HepG2 (cell line): ENCODE measurements around the gene PTPN14. TPM values are rescaled to one million over a fixed set of nuclear protein-coding genes. Genes with fewer than 3 reads are reported as not detected.

Experiments used
- ATAC-seq: fragments of 200-7000 bp; cut with Tn5 transposase; 3 replicates; pipeline ENCODE4 v1.9.1; 2020; ENCODE audit warnings: mild to moderate bottlenecking, moderate library complexity
- BruUV-seq: library from RNA; stranded (reverse); fragments of 400-500 nt; replicated peaks from 2 replicates; lab custom pipeline; 2021; lab: Mats Ljungman, UMichigan
- CTCF ChIA-PET: fragments of 300-600 bp; formaldehyde crosslinking; extraction: SDS; loops from one replicate; lab custom pipeline; 2021; ENCODE audit warnings: low total read pairs, inconsistent platforms, low intra/inter-chr PET ratio; lab: Yijun Ruan, JAX
- POLR2A ChIA-PET: fragments of 350-600 bp; sonication (Branson Sonifier 250); formaldehyde crosslinking; loops from one replicate; lab custom pipeline; 2020; ENCODE audit warnings: antibody characterized with exemption, inconsistent platforms; lab: Yijun Ruan, JAX
- DNase-seq: peaks from one replicate; pipeline ENCODE4 v3.0.0-alpha.2; 2015; ENCODE audit warnings: low spot score
- FAIRE-seq: peaks from 3 replicates; lab custom pipeline; 2011; peaks lifted over from hg19 to GRCh38; lab: Jason Lieb, UNC
- H2AFZ ChIP-seq: one replicate; pipeline ENCODE4 v1.6.1; 2011; ENCODE audit warnings: low read length, inconsistent platforms
- H3K27ac ChIP-seq: fragments of 300-600 bp; 3 replicates; pipeline ENCODE4 v1.8.0; 2011; ENCODE audit warnings: mixed run types, mild to moderate bottlenecking, mixed read lengths, low read length, inconsistent platforms; ENCODE audit not compliant: insufficient read depth; ENCODE audit errors: extremely low read length
- H3K27me3 ChIP-seq, 2 experiments: fragments of 200-600 bp in 1 of 2; 2 replicates in 1 of 2; 3 replicates in 1 of 2; pipeline versions ENCODE4 v1.6.0 to v1.8.0; 2011; ENCODE audit warnings: low read length in 2 of 2, mild to moderate bottlenecking in 2 of 2, moderate library complexity in 2 of 2, inconsistent platforms in 1 of 2; ENCODE audit not compliant: insufficient read depth in 2 of 2, control insufficient read depth in 1 of 2
- H3K36me3 ChIP-seq, 2 experiments: fragments of 200-600 bp in 1 of 2; replicated peaks in 1 of 2; 2 replicates in 1 of 2; 3 replicates in 1 of 2; pipeline versions ENCODE4 v1.5.1 to v1.8.0; 2011; ENCODE audit warnings: low read length in 2 of 2, inconsistent platforms in 1 of 2; ENCODE audit not compliant: insufficient read depth in 2 of 2, control insufficient read depth in 1 of 2
- H3K4me1 ChIP-seq: 2 replicates; pipeline ENCODE4 v1.5.1; 2012; ENCODE audit warnings: low read length, inconsistent platforms; ENCODE audit not compliant: insufficient read depth
- H3K4me2 ChIP-seq: 2 replicates; pipeline ENCODE4 v1.6.0; 2011; ENCODE audit warnings: low read depth, low read length, inconsistent platforms
- H3K4me3 ChIP-seq, 3 experiments: fragments of 200-600 bp in 1 of 3; sonication (generic), shearing (Covaris generic) in 1 of 3; replicated peaks in 1 of 3; 2 replicates each; pipeline ENCODE4 v1.5.1; 2011 to 2016; ENCODE audit warnings: low read length in 3 of 3, inconsistent platforms in 2 of 3, low read depth in 2 of 3, mild to moderate bottlenecking in 2 of 3, control low read depth in 1 of 3, mixed read lengths in 1 of 3; ENCODE audit not compliant: insufficient read depth in 1 of 3
- H3K79me2 ChIP-seq: one replicate; pipeline ENCODE4 v1.6.1; 2011; ENCODE audit warnings: low read length, inconsistent platforms; ENCODE audit not compliant: insufficient read depth
- H3K9ac ChIP-seq: 2 replicates; pipeline ENCODE4 v1.6.0; 2011; ENCODE audit warnings: mild to moderate bottlenecking, low read depth, low read length, inconsistent platforms; ENCODE audit not compliant: insufficient read depth
- H3K9me3 ChIP-seq: 2 replicates; pipeline ENCODE4 v1.5.1; 2012; ENCODE audit warnings: mild to moderate bottlenecking, low read length
- H4K20me1 ChIP-seq: 2 replicates; pipeline ENCODE4 v1.6.0; 2011; ENCODE audit warnings: inconsistent platforms, mild to moderate bottlenecking, low read length, moderate library complexity; ENCODE audit not compliant: insufficient read depth
- ADNP ChIP-seq: sonication (generic); formaldehyde crosslinking; IDR thresholded peaks from 2 replicates; pipeline ENCODE4 v1.4.0; 2020; ENCODE audit warnings: missing genetic modification reagents
- FOXA1 ChIP-seq, 2 experiments: fragments of 450-650 bp in 1 of 2; sonication (generic) in 1 of 2; formaldehyde crosslinking in 1 of 2; IDR thresholded peaks; 2 replicates each; pipeline versions ENCODE4 v1.4.0 to v1.6.1; 2016 to 2020; ENCODE audit warnings: missing genetic modification reagents in 1 of 2
- GABPB1 ChIP-seq: IDR thresholded peaks from 2 replicates; pipeline ENCODE4 v1.6.1; 2016; ENCODE audit warnings: mild to moderate bottlenecking, missing genetic modification reagents, moderate library complexity, missing compliant biosample characterization
- PAWR ChIP-seq: sonication (generic); formaldehyde crosslinking; IDR thresholded peaks from 2 replicates; pipeline ENCODE4 v1.4.0; 2020; ENCODE audit warnings: missing genetic modification reagents, mild to moderate bottlenecking, borderline replicate concordance
- RFX5 ChIP-seq: IDR thresholded peaks from 2 replicates; pipeline ENCODE4 v1.6.1; 2011; ENCODE audit warnings: low read depth, low read length, improper control_type of control experiment
- SMARCC2 ChIP-seq: fragments of 450-650 bp; IDR thresholded peaks from 2 replicates; pipeline ENCODE4 v1.6.1; 2017; ENCODE audit warnings: antibody characterized with exemption, mild to moderate bottlenecking
- ZMYM4 ChIP-seq: sonication (generic); formaldehyde crosslinking; IDR thresholded peaks from 2 replicates; pipeline ENCODE4 v1.8.1; 2023; ENCODE audit warnings: mild to moderate bottlenecking, missing genetic modification reagents
- ZNF33A ChIP-seq: sonication (generic); formaldehyde crosslinking; IDR thresholded peaks from 2 replicates; pipeline ENCODE4 v1.5.1; 2020; ENCODE audit warnings: missing genetic modification reagents, mild to moderate bottlenecking, moderate library complexity, borderline replicate concordance
- WGBS: methylation state at CpG from one replicate; pipeline ENCODE4 v1.1.6; 2017; ENCODE audit warnings: low lambda C conversion rate; 5-methylcytosine and 5-hydroxymethylcytosine counted together
- in situ Hi-C: cut with HindIII; loops from 2 replicates; pipeline ENCODE4 v1.10.0; 2017; ENCODE audit warnings: low pct_unique_long_range_greater_than_20kb; ENCODE audit not compliant: extremely low pct_ligation_motif_present
- intact Hi-C: fragments of 100-400 bp; cut with micrococcal nuclease; formaldehyde crosslinking; loops from one replicate; pipeline ENCODE4 v1.10.0; 2022; ENCODE audit not compliant: unreplicated experiment
- polyA plus RNA-seq, 8 experiments: library from polyadenylated mRNA; depleted of rRNA in 3 of 8; stranded (reverse) in 7 of 8; unstranded in 1 of 8; fragments of >200 nt; fragmentation: Illumina TruSeq in 4 of 8; extraction: Trizol in 4 of 8; gene quantifications; 2 replicates each; pipeline versions ENCODE4 v1.2.1 to v1.2.3, GENCODE V29; 2011 to 2016; ENCODE audit warnings: low read depth in 4 of 8, missing spikeins in 1 of 8, mixed read lengths in 1 of 8; ENCODE audit not compliant: insufficient read depth in 1 of 8
- total RNA-seq, 5 experiments: library from RNA; depleted of rRNA; stranded (reverse); fragments of >200 nt; fragmentation: Illumina TruSeq; extraction: Trizol; gene quantifications; 2 replicates each; pipeline ENCODE4 v1.2.3, GENCODE V29; 2016; ENCODE audit warnings: low read depth in 1 of 5
- TF ChIP-seq, protein P1 (sequence below): IDR thresholded peaks from 2 replicates; pipeline ENCODE4 v1.6.1; 2016; ENCODE audit warnings: low read depth, borderline replicate concordance
- TF ChIP-seq, protein P2 (sequence below), 2 experiments: IDR thresholded peaks; 2 replicates each; pipeline ENCODE4 v1.6.1; 2011 to 2012; ENCODE audit warnings: low read length in 2 of 2, borderline replicate concordance in 1 of 2, low read depth in 1 of 2, mild to moderate bottlenecking in 1 of 2, moderate library complexity in 1 of 2
- TF ChIP-seq, protein P3 (sequence below): sonication (generic); formaldehyde crosslinking; IDR thresholded peaks from 2 replicates; pipeline ENCODE4 v1.5.1; 2020; ENCODE audit warnings: missing genetic modification reagents, mild to moderate bottlenecking, borderline replicate concordance
- TF ChIP-seq, protein P4 (sequence below): sonication (generic); formaldehyde crosslinking; IDR thresholded peaks from 2 replicates; pipeline ENCODE4 v1.8.0; 2022; ENCODE audit warnings: mild to moderate bottlenecking, missing genetic modification reagents
- TF ChIP-seq, protein P5 (sequence below): sonication (generic); formaldehyde crosslinking; IDR thresholded peaks from 2 replicates; pipeline ENCODE4 v1.4.0; 2020; ENCODE audit warnings: missing genetic modification reagents, low read depth, mild to moderate bottlenecking, borderline replicate concordance
- TF ChIP-seq, protein P6 (sequence below): sonication (generic); formaldehyde crosslinking; IDR thresholded peaks from 2 replicates; pipeline ENCODE4 v1.5.0; 2020; ENCODE audit warnings: mild to moderate bottlenecking, missing genetic modification reagents

PTPN14 gene
- total and polyA plus RNA-seq, 2 of the 13 experiments (the other 11 are each of a cell fraction or from before 2014, with no cell fraction given): 3.9 to 4.7 TPM

DNA sequence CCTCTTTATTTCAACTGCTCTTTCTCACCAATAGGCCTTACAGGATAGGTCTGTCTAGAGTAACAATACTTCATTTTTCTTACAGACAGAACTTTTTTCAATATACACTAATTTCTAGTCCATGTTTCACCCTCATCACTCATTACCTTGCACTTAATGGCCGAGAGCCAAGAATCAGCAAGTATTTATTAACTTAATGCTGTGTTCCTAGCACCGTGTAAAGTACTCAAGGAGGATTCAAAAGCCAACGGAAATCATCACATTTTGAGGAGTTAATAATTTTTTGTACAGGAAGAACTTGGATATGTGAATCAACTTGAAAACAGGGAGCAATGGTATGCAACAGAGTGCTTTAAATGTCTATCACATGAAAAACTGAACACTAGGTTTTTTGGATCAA is 102.0 kb downstream of the PTPN14 start:
- ATAC-seq (no peak), FAIRE-seq (no peak), DNase-seq (no peak)
- in situ Hi-C loops (no loop called here), intact Hi-C loops (loop anchor here (5.0 kb wide), 1 partner anchor 37 kb away; no protein-coding TSS in a partner anchor)
- 92% methylated on average over 3 of the region's 3 CpGs for WGBS
- H3K27me3 ChIP-seq: no peaks in the 10 kb centered on the region; a peak in 1 of 5 replicates
- H3K27ac ChIP-seq: no peak overlapping the region
- CTCF ChIA-PET: no interaction called here
- H3K9me3 ChIP-seq: no peaks in the 10 kb centered on the region
- H3K4me2 ChIP-seq: no peak overlapping the region
- no peak overlapping the region for H3K4me3 ChIP-seq
- POLR2A ChIA-PET: no interaction called here
- peaks cover 20% of the 10 kb centered on the region for H3K4me1 ChIP-seq
- no peaks in the 10 kb centered on the region for H4K20me1 ChIP-seq
- no TSS peak for BruUV-seq
- H2AFZ ChIP-seq: no peak overlapping the region
- H3K79me2 ChIP-seq: no peaks in the 10 kb centered on the region
- 0 out of 5 replicates have a peak, but pooled peaks cover 0 to 2% of the 10 kb centered on the region in 2 experiments for H3K36me3 ChIP-seq
- H3K9ac ChIP-seq: no peak overlapping the region
- TF ChIP-seq RFX5 (no peak), FOXA1 (IDR thresholded peaks at IDR 0.05) (no peak), FOXA1 (CRISPR knock-in tag; IDR thresholded peaks at IDR 0.05) (no peak), ZMYM4 (no peak), ADNP (CRISPR knock-in tag) (no peak), PAWR (CRISPR knock-in tag) (no peak), SMARCC2 (no peak), GABPB1 (CRISPR knock-in tag) (no peak), ZNF33A (CRISPR knock-in tag) (no peak)
- TF ChIP-seq, protein P1, sequence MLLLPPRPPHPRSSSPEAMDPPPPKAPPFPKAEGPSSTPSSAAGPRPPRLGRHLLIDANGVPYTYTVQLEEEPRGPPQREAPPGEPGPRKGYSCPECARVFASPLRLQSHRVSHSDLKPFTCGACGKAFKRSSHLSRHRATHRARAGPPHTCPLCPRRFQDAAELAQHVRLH (CRISPR knock-in tag): no peak
- TF ChIP-seq, protein P2, sequence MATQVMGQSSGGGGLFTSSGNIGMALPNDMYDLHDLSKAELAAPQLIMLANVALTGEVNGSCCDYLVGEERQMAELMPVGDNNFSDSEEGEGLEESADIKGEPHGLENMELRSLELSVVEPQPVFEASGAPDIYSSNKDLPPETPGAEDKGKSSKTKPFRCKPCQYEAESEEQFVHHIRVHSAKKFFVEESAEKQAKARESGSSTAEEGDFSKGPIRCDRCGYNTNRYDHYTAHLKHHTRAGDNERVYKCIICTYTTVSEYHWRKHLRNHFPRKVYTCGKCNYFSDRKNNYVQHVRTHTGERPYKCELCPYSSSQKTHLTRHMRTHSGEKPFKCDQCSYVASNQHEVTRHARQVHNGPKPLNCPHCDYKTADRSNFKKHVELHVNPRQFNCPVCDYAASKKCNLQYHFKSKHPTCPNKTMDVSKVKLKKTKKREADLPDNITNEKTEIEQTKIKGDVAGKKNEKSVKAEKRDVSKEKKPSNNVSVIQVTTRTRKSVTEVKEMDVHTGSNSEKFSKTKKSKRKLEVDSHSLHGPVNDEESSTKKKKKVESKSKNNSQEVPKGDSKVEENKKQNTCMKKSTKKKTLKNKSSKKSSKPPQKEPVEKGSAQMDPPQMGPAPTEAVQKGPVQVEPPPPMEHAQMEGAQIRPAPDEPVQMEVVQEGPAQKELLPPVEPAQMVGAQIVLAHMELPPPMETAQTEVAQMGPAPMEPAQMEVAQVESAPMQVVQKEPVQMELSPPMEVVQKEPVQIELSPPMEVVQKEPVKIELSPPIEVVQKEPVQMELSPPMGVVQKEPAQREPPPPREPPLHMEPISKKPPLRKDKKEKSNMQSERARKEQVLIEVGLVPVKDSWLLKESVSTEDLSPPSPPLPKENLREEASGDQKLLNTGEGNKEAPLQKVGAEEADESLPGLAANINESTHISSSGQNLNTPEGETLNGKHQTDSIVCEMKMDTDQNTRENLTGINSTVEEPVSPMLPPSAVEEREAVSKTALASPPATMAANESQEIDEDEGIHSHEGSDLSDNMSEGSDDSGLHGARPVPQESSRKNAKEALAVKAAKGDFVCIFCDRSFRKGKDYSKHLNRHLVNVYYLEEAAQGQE (IDR thresholded peaks at IDR 0.05; ENCODE audit: borderline replicate concordance in 1 of 2, low read depth in 1 of 2, low read length in 2 of 2): no peak
- TF ChIP-seq, protein P3, sequence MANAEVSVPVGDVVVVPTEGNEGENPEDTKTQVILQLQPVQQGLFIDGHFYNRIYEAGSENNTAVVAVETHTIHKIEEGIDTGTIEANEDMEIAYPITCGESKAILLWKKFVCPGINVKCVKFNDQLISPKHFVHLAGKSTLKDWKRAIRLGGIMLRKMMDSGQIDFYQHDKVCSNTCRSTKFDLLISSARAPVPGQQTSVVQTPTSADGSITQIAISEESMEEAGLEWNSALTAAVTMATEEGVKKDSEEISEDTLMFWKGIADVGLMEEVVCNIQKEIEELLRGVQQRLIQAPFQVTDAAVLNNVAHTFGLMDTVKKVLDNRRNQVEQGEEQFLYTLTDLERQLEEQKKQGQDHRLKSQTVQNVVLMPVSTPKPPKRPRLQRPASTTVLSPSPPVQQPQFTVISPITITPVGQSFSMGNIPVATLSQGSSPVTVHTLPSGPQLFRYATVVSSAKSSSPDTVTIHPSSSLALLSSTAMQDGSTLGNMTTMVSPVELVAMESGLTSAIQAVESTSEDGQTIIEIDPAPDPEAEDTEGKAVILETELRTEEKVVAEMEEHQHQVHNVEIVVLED (CRISPR knock-in tag): no peak
- TF ChIP-seq, protein P4, sequence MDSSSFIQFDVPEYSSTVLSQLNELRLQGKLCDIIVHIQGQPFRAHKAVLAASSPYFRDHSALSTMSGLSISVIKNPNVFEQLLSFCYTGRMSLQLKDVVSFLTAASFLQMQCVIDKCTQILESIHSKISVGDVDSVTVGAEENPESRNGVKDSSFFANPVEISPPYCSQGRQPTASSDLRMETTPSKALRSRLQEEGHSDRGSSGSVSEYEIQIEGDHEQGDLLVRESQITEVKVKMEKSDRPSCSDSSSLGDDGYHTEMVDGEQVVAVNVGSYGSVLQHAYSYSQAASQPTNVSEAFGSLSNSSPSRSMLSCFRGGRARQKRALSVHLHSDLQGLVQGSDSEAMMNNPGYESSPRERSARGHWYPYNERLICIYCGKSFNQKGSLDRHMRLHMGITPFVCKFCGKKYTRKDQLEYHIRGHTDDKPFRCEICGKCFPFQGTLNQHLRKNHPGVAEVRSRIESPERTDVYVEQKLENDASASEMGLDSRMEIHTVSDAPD: no peak
- TF ChIP-seq, protein P5, sequence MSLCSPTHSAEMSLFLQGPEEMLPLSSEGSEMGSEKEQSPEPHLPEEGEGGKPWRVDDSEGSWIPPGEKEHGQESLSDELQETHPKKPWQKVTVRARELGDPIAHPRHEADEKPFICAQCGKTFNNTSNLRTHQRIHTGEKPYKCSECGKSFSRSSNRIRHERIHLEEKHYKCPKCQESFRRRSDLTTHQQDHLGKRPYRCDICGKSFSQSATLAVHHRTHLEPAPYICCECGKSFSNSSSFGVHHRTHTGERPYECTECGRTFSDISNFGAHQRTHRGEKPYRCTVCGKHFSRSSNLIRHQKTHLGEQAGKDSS: no peak
- TF ChIP-seq, protein P6, sequence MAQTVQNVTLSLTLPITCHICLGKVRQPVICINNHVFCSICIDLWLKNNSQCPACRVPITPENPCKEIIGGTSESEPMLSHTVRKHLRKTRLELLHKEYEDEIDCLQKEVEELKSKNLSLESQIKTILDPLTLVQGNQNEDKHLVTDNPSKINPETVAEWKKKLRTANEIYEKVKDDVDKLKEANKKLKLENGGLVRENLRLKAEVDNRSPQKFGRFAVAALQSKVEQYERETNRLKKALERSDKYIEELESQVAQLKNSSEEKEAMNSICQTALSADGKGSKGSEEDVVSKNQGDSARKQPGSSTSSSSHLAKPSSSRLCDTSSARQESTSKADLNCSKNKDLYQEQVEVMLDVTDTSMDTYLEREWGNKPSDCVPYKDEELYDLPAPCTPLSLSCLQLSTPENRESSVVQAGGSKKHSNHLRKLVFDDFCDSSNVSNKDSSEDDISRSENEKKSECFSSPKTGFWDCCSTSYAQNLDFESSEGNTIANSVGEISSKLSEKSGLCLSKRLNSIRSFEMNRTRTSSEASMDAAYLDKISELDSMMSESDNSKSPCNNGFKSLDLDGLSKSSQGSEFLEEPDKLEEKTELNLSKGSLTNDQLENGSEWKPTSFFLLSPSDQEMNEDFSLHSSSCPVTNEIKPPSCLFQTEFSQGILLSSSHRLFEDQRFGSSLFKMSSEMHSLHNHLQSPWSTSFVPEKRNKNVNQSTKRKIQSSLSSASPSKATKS (CRISPR knock-in tag): no peak
